NK-92 treated with Interleukin-12 subunit alpha and Interleukin-12 subunit beta, amount 100 ng/mL, for 24 hours (cell line): ENCODE measurements around the gene SNAPC4.
"Not testable (repeated sequence)": the region's sequence is repeated elsewhere in the genome, so short reads cannot be mapped to it uniquely, and the experiment has no call there.

Source experiments
- DNase-seq: peaks from one replicate; lab custom pipeline; 2025; lab: John Stamatoyannopoulos, UW

The SNAPC4 gene

DNA sequence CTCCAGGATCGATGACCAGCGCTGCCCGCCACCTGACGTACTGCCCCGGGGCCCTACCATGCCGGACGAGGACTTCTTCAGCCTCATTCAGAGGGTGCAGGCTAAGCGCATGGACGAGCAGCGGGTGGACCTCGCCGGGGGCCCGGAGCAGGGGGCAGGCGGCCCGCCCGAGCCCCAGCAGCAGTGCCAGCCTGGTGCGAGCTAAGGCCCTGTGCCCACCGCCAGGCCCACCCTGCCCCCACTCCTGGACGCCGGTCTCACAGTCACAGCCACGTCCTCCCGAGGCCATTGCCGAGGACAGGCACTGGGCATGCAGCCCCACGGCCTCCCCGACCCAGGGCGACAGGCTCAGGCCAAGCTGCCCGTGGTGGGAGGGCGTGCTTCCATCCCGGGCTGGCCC lies 42.0 kb downstream of the SNAPC4 start:
- DNase-seq, result no peak

DNA sequence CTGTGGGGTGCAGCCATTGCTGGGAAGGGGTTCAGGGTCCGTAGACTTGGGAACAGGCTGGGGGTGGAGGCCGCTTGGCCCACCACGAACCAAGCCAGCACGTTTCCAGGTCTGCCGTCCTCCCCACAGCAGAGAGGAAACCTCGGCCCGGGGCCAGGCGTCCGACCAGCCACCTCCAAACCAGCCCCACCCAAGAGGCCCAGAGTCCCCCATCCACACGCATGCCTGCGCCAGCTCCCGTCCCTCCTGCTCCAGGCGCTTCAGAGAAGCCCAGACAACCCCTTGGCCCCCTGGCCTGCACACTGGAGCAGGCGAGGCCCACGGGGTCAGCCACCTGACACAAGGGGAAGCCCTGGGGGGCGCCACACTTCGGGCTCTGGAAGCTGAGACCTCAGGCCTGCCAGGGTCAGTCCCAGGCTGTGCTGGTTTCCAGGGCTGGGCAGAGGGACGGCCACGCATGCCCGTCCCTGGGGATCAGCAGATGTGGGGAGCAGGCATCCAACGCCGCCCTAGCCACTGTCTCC lies 42.7 kb downstream of the SNAPC4 start:
- no peak for DNase-seq

DNA sequence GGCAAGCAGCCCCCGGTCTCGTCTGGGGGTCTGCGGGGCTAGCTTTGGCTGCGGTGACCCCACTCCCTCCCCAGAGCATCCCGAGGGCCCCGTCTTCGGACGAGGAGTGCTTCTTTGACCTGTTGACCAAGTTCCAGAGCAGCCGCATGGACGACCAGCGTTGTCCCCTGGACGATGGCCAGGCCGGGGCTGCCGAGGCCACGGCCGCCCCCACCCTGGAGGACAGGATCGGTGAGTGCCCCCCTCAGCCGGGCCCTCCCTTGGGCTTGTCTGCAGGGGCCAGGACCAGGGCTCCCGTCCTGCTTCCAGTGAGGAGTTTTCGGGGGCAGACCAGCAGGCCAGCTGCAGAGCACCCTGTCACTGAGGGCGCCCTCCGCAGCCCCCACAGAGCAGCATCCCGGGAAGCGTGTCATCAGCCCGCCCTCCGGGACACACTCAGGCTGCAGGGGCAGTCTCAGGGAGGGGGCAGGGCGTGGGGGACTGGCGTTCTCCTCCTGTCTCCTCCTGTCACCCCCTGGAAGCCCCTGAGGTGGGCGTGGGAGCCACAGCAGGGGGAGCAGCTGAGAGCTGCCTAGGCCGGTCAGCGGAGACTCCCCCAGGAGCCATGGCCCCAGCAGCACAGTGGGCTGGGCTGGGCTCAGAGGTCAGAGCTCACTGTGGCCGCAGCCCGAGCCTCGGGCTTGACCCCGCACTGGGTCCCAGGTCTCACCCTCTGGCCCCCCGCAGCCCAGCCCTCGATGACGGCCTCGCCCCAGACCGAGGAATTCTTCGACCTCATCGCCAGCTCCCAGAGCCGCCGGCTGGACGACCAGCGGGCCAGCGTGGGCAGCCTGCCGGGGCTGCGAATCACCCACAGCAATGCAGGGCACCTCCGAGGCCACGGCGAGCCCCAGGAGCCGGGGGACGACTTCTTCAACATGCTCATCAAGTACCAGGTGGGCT lies 44.1 kb downstream of the SNAPC4 start:
- DNase-seq, result no peak

DNA sequence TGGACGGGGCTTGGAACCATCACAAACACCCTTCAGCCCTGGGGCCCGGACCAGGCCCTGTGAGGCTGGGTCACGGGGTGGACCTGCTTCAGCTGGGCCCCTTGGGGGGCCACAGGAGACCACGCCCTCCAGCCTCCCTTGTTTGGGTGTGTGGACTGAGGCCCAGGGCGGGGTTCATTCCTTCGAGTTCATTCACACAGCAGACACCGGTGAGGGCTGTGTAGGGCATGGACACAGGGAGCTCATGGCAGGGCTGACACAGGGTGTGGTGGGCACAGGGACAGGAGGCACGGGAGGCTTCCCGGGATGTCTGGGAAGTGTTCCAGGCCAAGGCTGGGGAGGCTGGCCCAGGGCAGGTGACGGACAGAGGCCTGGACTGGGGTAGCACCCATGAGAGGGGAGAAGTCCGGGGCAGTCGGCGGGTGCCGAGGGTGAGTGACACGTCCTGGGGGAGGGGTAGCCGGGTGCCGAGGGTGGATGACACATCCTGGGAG lies 45.3 kb downstream of the SNAPC4 start:
- no peak for DNase-seq

DNA sequence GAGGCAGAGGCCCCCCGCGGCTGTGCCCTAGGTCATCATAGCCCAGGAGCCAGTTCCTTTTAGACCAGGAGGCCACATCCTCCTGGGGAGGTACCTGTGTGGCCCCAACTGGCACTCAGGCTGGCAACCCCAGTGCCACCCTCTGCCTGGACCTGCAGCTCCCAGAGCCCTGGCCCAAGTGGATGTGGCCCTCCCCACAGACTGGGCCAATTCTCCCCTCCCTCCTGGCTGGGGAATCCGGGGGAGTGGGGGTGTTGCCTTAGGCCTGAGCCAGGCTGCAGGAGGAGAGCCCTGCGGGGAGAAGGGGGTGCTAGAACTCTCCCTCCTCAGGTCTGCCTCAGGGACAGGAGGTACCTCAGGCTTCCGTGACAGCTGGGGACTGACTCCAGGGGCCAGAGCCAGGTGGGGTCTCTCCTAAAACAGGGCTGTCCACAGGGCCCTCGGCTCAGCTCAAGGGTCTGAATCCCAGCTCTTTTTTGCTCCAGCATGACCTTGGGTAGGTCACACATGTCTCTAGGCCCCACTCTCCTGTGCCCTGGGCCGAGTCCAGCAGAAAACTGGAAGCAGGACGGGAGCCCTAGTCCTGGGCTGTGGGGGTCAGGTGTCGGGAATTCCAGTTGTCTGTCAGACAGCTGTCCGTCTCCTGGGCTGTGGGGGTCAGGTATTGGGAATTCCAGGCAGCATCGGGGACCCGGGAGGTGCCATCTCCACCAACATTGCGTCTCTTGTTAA lies 46.0 kb downstream of the SNAPC4 start:
- no peak for DNase-seq

DNA sequence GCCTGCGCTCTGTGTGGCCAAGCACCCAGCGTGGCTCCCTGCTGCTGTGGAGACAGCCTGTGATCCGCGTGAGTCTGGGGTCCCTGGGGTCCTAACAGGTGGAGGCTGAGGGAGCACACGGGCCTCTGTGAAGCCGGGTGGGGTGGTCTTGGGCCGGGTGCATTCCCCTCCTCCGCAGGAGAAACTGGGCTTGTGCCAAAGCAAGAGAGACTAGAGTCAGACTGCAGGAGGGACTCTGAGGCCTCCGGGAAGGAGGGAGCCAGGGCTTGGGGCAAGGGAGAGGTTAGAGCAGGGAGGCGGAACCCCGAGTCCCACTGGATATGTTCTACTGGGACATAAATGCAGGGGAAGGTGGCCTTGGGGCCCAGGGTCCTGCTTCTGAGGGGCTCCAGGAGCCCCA lies 46.9 kb downstream of the SNAPC4 start:
- DNase-seq, result no peak

DNA sequence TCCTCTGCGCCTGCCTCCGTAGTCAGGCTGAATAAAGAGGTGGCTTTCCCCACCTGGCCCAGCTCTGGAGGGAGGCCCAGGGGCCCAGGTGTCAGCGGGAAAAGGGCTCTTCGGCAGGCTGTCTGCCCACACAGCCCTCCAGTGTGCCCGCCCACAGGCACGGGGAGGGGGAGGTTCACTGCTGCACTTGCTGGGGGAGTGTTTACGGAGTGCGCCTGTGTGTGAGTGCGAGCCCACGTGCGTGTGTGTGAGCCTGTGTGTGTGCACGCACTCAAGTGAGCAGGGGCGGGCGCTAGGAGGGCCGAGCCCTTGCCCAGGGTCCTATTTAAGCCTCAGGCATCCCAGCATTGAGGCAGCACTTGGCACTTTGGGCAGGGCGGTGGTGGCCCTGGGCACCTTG lies 47.3 kb downstream of the SNAPC4 start:
- no peak for DNase-seq

DNA sequence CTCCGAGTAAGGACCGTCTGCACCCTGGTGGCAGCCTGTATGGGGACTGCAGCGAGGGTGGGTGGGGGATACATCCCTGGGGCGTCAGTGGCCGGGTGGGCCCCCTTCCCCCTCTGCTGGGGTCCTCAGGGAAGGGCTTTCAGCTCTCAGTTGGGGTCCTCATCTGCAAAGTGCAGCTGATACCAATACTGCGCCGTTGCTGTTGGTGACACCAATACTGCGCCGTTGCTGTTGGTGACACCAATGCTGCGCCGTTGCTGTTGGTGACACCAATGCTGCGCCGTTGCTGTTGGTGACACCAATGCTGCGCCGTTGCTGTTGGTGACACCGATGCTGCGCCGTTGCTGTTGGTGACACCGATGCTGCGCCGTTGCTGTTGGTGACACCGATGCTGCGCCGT lies 48.1 kb downstream of the SNAPC4 start:
- DNase-seq, result not testable (repeated sequence)

DNA sequence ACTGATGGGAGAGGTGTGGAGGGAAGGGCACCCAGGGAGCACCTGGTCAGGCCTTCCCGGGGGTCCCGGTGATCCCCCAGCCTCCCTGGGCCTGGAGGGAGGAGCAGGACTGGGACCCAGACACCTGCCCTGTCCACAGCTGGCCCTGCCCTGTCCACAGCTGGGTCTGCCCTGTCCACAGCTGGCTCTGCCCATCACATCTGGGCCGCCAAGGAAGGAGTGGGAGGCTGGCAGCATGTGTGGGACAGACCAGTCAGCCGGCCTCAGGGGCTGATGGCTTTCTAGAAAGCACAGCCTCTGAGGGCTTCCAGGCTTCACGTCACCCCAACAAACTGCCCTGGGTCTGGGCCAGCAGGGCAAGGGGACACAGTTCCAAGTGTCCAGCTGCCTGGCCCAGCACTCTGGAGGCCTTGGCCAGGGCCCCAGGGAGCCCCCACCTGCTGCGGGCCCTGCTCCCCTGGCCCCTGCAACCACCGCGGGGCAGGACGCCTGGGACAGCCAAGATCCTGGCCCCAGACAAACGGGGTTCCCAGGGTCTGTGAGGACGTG lies 48.6 kb downstream of the SNAPC4 start:
- no peak for DNase-seq
